Esophagus squamous epithelium (tissue), 4 donors: Measurements from ENCODE around the gene ROR1.

Experiments
- CTCF ChIP-seq, 6 experiments: fragments of 450-650 bp in 4 of 6; fragments of 200-600 bp in 2 of 6; sonication (generic) in 2 of 6; IDR thresholded peaks; one replicate each; pipeline ENCODE4 v1.5.1; 2016 to 2019; ENCODE audit warnings: antibody characterized with exemption in 6 of 6, mild to moderate bottlenecking in 4 of 6, moderate library complexity in 4 of 6
- POLR2A ChIP-seq, 4 donors: fragments of 450-650 bp; IDR thresholded peaks; one replicate each; pipeline ENCODE4 v1.6.1; 2017; ENCODE audit warnings: antibody characterized with exemption in 4 of 4, mild to moderate bottlenecking in 4 of 4, moderate library complexity in 3 of 4

GRCh38 chr1:63967901-63968300 is 194.1 kb downstream of the ROR1 start:
- TF ChIP-seq CTCF (IDR thresholded peaks at IDR 0.05): no peak
- TF ChIP-seq POLR2A (IDR thresholded peaks at IDR 0.05): no peak
